ENCODE measurements around the gene DIO3. TPM values are rescaled to one million over a fixed set of nuclear protein-coding genes. Genes with fewer than 3 reads are reported as not detected.
"Not testable (repeated sequence)": the region's sequence is repeated elsewhere in the genome, so short reads cannot be mapped to it uniquely, and the experiment has no call there.

Gene DIO3
- total RNA-seq, 2 donors from 2014 or later, result 0.82 to 6.9 TPM

- Histone ChIP-seq H3K27ac (no peak overlapping the region), H3K27me3 (replicated peaks; ENCODE audit: insufficient read depth) (no peaks in the 10 kb centered on the region), H3K9me3 (no peaks in the 10 kb centered on the region), H3K4me3 (no peak overlapping the region), H3K4me1 (replicated peaks) (no peaks in the 10 kb centered on the region), H3K36me3 (no peaks in the 10 kb centered on the region)
- intact Hi-C loops (cut with DNase I), result no loop called here
- 94% methylated on average over 10 of the region's 10 CpGs for WGBS
- TF ChIP-seq POLR2AphosphoS5 (IDR thresholded peaks at IDR 0.05) (no peak), POLR2A (IDR thresholded peaks at IDR 0.05) (no peak), CTCF (IDR thresholded peaks at IDR 0.05) (no peak)
- DNase-seq (ENCODE audit: low spot score), result no peak
Measured at GRCh38 chr14:101547107-101547738, 14.1 kb upstream of the DIO3 start.

GRCh38 chr14:101547961-101548669, 13.2 kb upstream of the DIO3 start:
- no peak overlapping the region for H3K4me3 ChIP-seq
- 79% methylated on average over 16 of the region's 16 CpGs for WGBS
- no peak overlapping the region for H3K27ac ChIP-seq
- H3K9me3 ChIP-seq, result no peaks in the 10 kb centered on the region
- intact Hi-C loops (cut with DNase I), result no loop called here
- H3K4me1 ChIP-seq (replicated peaks), result no peaks in the 10 kb centered on the region
- TF ChIP-seq POLR2AphosphoS5 (IDR thresholded peaks at IDR 0.05) (no peak), CTCF (IDR thresholded peaks at IDR 0.05) (no peak), POLR2A (IDR thresholded peaks at IDR 0.05) (no peak)
- H3K27me3 ChIP-seq (replicated peaks; ENCODE audit: insufficient read depth), result no peaks in the 10 kb centered on the region
- DNase-seq (ENCODE audit: low spot score), result no peak
- H3K36me3 ChIP-seq, result no peaks in the 10 kb centered on the region

DNA sequence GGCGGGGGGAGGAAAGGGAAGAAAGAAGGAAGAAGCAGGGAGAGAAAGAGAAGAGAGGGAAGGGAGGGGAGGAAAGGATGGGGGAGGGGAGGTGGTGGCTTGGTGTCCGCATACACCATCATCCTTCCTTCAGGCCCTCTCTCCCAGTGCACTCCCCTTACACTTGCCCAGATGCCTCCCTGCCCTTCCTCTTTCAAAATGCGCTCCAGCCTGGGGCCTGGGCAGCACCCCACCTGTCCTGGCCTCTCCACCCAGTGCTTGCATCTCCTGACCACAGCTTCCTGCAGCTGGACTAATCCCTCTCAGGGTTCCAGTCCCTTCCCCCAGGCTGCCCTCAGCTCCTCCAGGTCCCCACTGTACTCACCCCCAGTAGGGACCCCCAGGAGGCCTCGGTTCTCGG, 12.6 kb upstream of the DIO3 start:
- no peaks in the 10 kb centered on the region for H3K9me3 ChIP-seq
- H3K4me1 ChIP-seq (replicated peaks), result no peaks in the 10 kb centered on the region
- no peaks in the 10 kb centered on the region for H3K36me3 ChIP-seq
- no peak for TF ChIP-seq POLR2A (IDR thresholded peaks at IDR 0.05)
- no peak for TF ChIP-seq CTCF (IDR thresholded peaks at IDR 0.05)
- no peak for TF ChIP-seq POLR2AphosphoS5 (IDR thresholded peaks at IDR 0.05)
- no peak overlapping the region for H3K27ac ChIP-seq
- 92% methylated on average over 5 of the region's 5 CpGs for WGBS
- no peak overlapping the region for H3K4me3 ChIP-seq
- DNase-seq (ENCODE audit: low spot score), result no peak
- no peaks in the 10 kb centered on the region for H3K27me3 ChIP-seq (replicated peaks; ENCODE audit: insufficient read depth)
- intact Hi-C loops (cut with DNase I), result no loop called here

- intact Hi-C loops (cut with DNase I), result no loop called here
- 88% methylated on average over 18 of the region's 18 CpGs for WGBS
- H3K27me3 ChIP-seq (replicated peaks; ENCODE audit: insufficient read depth), result no peaks in the 10 kb centered on the region
- H3K4me1 ChIP-seq (replicated peaks), result no peaks in the 10 kb centered on the region
- no peak overlapping the region for H3K27ac ChIP-seq
- no peak for DNase-seq (ENCODE audit: low spot score)
- TF ChIP-seq POLR2A (IDR thresholded peaks at IDR 0.05), result no peak
- TF ChIP-seq POLR2AphosphoS5 (IDR thresholded peaks at IDR 0.05), result no peak
- TF ChIP-seq CTCF (IDR thresholded peaks at IDR 0.05), result no peak
- no peak overlapping the region for H3K4me3 ChIP-seq
- no peaks in the 10 kb centered on the region for H3K36me3 ChIP-seq
- H3K9me3 ChIP-seq, result no peaks in the 10 kb centered on the region
Measured at GRCh38 chr14:101549154-101549553, 12.1 kb upstream of the DIO3 start.

DNA sequence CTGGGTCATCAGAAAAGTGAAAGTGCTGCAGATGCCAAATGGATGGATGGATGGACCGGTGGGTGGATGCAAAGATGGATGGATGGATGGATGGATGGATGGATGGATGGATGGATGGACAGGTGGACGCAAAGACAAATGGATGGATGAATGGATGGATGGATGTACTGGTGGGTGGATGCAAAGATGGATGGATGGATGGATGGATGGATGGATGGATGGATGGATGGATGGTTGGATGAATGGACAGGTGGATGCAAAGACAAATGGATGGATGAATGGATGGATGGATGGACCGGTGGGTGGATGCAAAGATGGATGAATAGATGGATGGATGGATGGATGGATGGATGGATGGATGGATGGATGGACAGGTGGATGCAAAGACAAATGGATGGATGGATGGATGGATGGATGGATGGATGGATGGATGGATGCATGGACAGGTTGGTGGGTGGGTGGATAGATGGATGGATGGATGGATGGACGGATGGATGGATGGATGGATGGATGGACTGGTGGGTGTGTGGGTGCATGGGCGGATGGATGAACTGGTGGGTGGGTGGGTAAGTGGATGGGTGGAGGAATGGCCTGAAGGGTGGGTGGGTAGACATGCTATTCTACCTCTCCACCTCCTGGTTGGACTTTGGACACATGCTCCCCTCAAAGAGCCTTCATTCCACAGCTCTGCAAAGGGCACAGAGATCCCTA, 10.9 kb upstream of the DIO3 start:
- not testable (repeated sequence) for H3K36me3 ChIP-seq; H3K4me1 ChIP-seq (replicated peaks); H3K4me3 ChIP-seq; DNase-seq (ENCODE audit: low spot score); H3K9me3 ChIP-seq; H3K27me3 ChIP-seq (replicated peaks; ENCODE audit: insufficient read depth); H3K27ac ChIP-seq
- intact Hi-C loops (cut with DNase I), result loop anchor here (10.0 kb wide), 3 partner anchors 696 to 886 kb away; no protein-coding TSS in a partner anchor
- WGBS, result 89% methylated on average over 5 of the region's 5 CpGs
